HG02763 (cell line): ENCODE measurements around the gene CNTN5.
"Not testable (repeated sequence)": the region's sequence is repeated elsewhere in the genome, so short reads cannot be mapped to it uniquely, and the experiment has no call there.

ENCODE experiments used
- ATAC-seq: cut with Tn5 transposase; IDR thresholded peaks from one replicate; pipeline ENCODE4 v1.9.1; 2021; ENCODE audit warnings: mild to moderate bottlenecking, moderate library complexity; ENCODE audit not compliant: unreplicated experiment

Gene CNTN5

GRCh38 chr11:99268886-99269285, 248.1 kb downstream of the CNTN5 start:
- ATAC-seq, result no peak

GRCh38 chr11:99271527-99271926, 250.8 kb downstream of the CNTN5 start:
- no peak for ATAC-seq

GRCh38 chr11:99275521-99275920, 254.8 kb downstream of the CNTN5 start:
- no peak for ATAC-seq

- no peak for ATAC-seq
Measured at GRCh38 chr11:99277281-99277680, 256.5 kb downstream of the CNTN5 start.

- ATAC-seq, result no peak
Measured at GRCh38 chr11:99279266-99279665, 258.5 kb downstream of the CNTN5 start.

- ATAC-seq, result no peak
Measured at GRCh38 chr11:99281331-99281730, 260.6 kb downstream of the CNTN5 start.

GRCh38 chr11:99297925-99298324, 277.2 kb downstream of the CNTN5 start:
- not testable (repeated sequence) for ATAC-seq

GRCh38 chr11:99307510-99308088, 286.9 kb downstream of the CNTN5 start:
- ATAC-seq, result no peak

- no peak for ATAC-seq
Measured at GRCh38 chr11:99311870-99312269, 291.1 kb downstream of the CNTN5 start.

GRCh38 chr11:99316776-99317520, 296.2 kb downstream of the CNTN5 start:
- no peak for ATAC-seq

GRCh38 chr11:99320769-99321290, 300.1 kb downstream of the CNTN5 start:
- no peak for ATAC-seq

GRCh38 chr11:99325847-99326246, 305.1 kb downstream of the CNTN5 start:
- ATAC-seq, result no peak

GRCh38 chr11:99327066-99327465, 306.3 kb downstream of the CNTN5 start:
- ATAC-seq, result no peak

- ATAC-seq, result no peak
Measured at GRCh38 chr11:99327527-99327926, 306.8 kb downstream of the CNTN5 start.

- no peak for ATAC-seq
Measured at GRCh38 chr11:99333621-99334020, 312.9 kb downstream of the CNTN5 start.

- no peak for ATAC-seq
Measured at GRCh38 chr11:99343117-99343516, 322.4 kb downstream of the CNTN5 start.

- ATAC-seq, result no peak
Measured at GRCh38 chr11:99349151-99349673, 328.5 kb downstream of the CNTN5 start.

GRCh38 chr11:99351624-99352023, 330.9 kb downstream of the CNTN5 start:
- ATAC-seq, result no peak

- ATAC-seq, result no peak
Measured at GRCh38 chr11:99352642-99353041, 331.9 kb downstream of the CNTN5 start.

GRCh38 chr11:99366546-99366945, 345.8 kb downstream of the CNTN5 start:
- no peak for ATAC-seq

- no peak for ATAC-seq
Measured at GRCh38 chr11:99368583-99368982, 347.8 kb downstream of the CNTN5 start.

GRCh38 chr11:99370549-99371216, 349.9 kb downstream of the CNTN5 start:
- ATAC-seq, result no peak
